Peyer's patch (tissue), 4 donors: Measurements from ENCODE around the gene MCTP2. TPM values are rescaled to one million over a fixed set of nuclear protein-coding genes. Genes with fewer than 3 reads are reported as not detected.

Experiments
- DNase-seq, 3 donors: peaks; one replicate each; pipeline ENCODE4 v3.0.0-alpha.2; 2017 to 2019
- H3K27ac ChIP-seq, 4 donors: fragments of 200-600 bp; sonication (generic); one replicate each; pipeline ENCODE4 v1.5.1; 2016 to 2019
- H3K27me3 ChIP-seq, 2 donors: fragments of 200-600 bp; sonication (generic); one replicate each; pipeline ENCODE4 v1.5.1; 2019
- H3K36me3 ChIP-seq, 3 donors: fragments of 200-600 bp; sonication (generic); one replicate each; pipeline ENCODE4 v1.5.1; 2016 to 2019
- H3K4me1 ChIP-seq, 4 donors: fragments of 200-600 bp; sonication (generic); one replicate each; pipeline ENCODE4 v1.5.1; 2016 to 2019
- H3K4me3 ChIP-seq, 4 donors: fragments of 200-600 bp; sonication (generic); 1 replicate in 3 of 4; 2 replicates in 1 of 4; pipeline ENCODE4 v1.5.1; 2016 to 2019; ENCODE audit warnings: mild to moderate bottlenecking in 1 of 4
- H3K9me3 ChIP-seq, 4 donors: fragments of 200-600 bp; sonication (generic); one replicate each; pipeline ENCODE4 v1.5.1; 2016 to 2019; ENCODE audit warnings: mild to moderate bottlenecking in 1 of 4
- POLR2A ChIP-seq, 2 donors: fragments of 450-650 bp; IDR thresholded peaks; one replicate each; pipeline ENCODE4 v1.5.1; 2017; ENCODE audit warnings: antibody characterized with exemption in 2 of 2, mild to moderate bottlenecking in 2 of 2, moderate library complexity in 2 of 2
- total RNA-seq, 4 donors: library from RNA; depleted of rRNA; stranded (reverse); fragments of >200 nt; gene quantifications; one replicate each; pipeline ENCODE4 v1.1.0, GENCODE V29; 2016
- TF ChIP-seq, protein P1 (sequence below), 6 experiments: fragments of 450-650 bp in 4 of 6; fragments of 200-600 bp in 2 of 6; sonication (generic) in 1 of 6; IDR thresholded peaks; one replicate each; pipeline ENCODE4 v1.5.1; 2017 to 2019; ENCODE audit warnings: antibody characterized with exemption in 6 of 6, mild to moderate bottlenecking in 3 of 6, moderate library complexity in 1 of 6

The MCTP2 gene
- total RNA-seq, 4 donors from 2014 or later: 40.8 to 241 (median 74.0) TPM

- Histone ChIP-seq H3K36me3 (no peaks in the 10 kb centered on the region), H3K4me1 (no peaks in the 10 kb centered on the region), H3K27ac (no peak overlapping the region), H3K27me3 (no peaks in the 10 kb centered on the region), H3K9me3 (no peaks in the 10 kb centered on the region), H3K4me3 (no peak overlapping the region)
- no peak for TF ChIP-seq POLR2A (IDR thresholded peaks at IDR 0.05)
- TF ChIP-seq, protein P1, sequence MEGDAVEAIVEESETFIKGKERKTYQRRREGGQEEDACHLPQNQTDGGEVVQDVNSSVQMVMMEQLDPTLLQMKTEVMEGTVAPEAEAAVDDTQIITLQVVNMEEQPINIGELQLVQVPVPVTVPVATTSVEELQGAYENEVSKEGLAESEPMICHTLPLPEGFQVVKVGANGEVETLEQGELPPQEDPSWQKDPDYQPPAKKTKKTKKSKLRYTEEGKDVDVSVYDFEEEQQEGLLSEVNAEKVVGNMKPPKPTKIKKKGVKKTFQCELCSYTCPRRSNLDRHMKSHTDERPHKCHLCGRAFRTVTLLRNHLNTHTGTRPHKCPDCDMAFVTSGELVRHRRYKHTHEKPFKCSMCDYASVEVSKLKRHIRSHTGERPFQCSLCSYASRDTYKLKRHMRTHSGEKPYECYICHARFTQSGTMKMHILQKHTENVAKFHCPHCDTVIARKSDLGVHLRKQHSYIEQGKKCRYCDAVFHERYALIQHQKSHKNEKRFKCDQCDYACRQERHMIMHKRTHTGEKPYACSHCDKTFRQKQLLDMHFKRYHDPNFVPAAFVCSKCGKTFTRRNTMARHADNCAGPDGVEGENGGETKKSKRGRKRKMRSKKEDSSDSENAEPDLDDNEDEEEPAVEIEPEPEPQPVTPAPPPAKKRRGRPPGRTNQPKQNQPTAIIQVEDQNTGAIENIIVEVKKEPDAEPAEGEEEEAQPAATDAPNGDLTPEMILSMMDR (IDR thresholded peaks at IDR 0.05): no peak
- no peak for DNase-seq
These were observed 32.7 kb upstream of the MCTP2 start for GRCh38 chr15:94198633-94199032.

- H3K36me3 ChIP-seq: no peaks in the 10 kb centered on the region
- DNase-seq: no peak
- no peaks in the 10 kb centered on the region for H3K4me1 ChIP-seq
- no peaks in the 10 kb centered on the region for H3K9me3 ChIP-seq
- no peak overlapping the region for H3K27ac ChIP-seq
- no peak for TF ChIP-seq POLR2A (IDR thresholded peaks at IDR 0.05)
- TF ChIP-seq, protein P1 (IDR thresholded peaks at IDR 0.05): no peak
- no peak overlapping the region for H3K4me3 ChIP-seq
- no peaks in the 10 kb centered on the region for H3K27me3 ChIP-seq
These were observed 31.6 kb upstream of the MCTP2 start for GRCh38 chr15:94199725-94200124.

DNA sequence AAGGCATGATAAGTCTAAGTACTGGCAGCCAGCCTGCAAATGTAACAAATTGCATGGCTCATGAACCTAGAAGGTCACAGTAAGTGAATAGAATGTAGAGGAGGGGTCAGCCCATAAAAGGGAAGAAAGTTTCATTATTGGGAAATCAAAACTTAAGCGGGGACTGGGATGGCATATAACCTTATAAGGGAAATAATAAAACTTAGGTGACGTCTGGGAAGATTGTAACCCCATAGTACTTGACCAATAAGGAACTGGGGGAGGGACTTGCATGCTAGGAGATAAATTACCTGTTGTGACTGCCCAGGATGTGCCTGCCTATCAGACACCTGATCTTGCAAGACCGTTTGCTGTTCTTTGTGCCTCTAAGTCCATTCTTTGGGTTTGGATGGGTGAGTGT lies 28.1 kb upstream of the MCTP2 start:
- Histone ChIP-seq H3K27ac (no peak overlapping the region), H3K9me3 (no peaks in the 10 kb centered on the region), H3K4me1 (no peaks in the 10 kb centered on the region), H3K27me3 (no peaks in the 10 kb centered on the region), H3K4me3 (no peak overlapping the region), H3K36me3 (no peaks in the 10 kb centered on the region)
- no peak for TF ChIP-seq POLR2A (IDR thresholded peaks at IDR 0.05)
- TF ChIP-seq, protein P1 (IDR thresholded peaks at IDR 0.05): no peak
- no peak for DNase-seq

GRCh38 chr15:94205366-94205765 lies 26.0 kb upstream of the MCTP2 start:
- DNase-seq: no peak
- no peaks in the 10 kb centered on the region for H3K4me1 ChIP-seq
- TF ChIP-seq POLR2A (IDR thresholded peaks at IDR 0.05): no peak
- TF ChIP-seq, protein P1 (IDR thresholded peaks at IDR 0.05): no peak
- H3K4me3 ChIP-seq: no peak overlapping the region
- no peak overlapping the region for H3K27ac ChIP-seq
- no peaks in the 10 kb centered on the region for H3K36me3 ChIP-seq
- no peaks in the 10 kb centered on the region for H3K9me3 ChIP-seq
- H3K27me3 ChIP-seq: no peaks in the 10 kb centered on the region

DNA sequence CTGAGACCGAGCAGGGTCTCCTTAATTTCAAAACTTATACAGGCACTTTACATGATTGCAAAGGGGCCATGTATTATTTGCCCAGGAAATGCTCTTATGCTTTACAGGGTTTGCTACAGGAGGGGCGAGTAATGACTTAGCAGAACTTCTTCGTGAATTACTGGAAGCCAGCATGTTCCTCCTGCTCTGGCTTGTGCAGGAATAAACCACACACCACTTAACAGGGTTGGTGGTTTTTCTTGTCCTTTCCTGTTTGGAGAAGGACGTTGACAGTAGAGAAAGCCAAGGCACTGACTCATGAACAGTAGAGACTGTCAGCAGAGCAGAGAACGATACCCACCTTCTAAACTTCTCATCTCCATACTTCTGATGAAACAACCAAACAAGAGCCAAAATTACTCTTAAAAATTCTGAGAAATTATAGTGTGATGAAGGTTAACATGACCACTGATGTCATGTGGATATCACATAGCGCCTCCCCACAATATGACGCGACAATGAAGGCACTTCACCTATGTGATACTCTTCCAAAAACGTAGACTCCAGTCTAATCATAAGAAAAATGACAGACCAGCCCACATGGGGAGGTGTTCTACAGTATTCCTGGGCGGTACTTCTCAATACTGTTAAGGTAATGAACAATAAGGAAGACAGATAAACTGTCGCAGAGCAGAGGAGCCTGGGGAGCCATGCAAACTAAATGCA lies 24.7 kb upstream of the MCTP2 start:
- H3K27ac ChIP-seq: peak overlapping the region in 1 of 4 donors; percentile 22
- DNase-seq: no peak
- no peak overlapping the region for H3K4me3 ChIP-seq

More for the DNA sequence above, 24.7 kb upstream of the MCTP2 start:
- H3K9me3 ChIP-seq: no peaks in the 10 kb centered on the region
- H3K36me3 ChIP-seq: no peaks in the 10 kb centered on the region
- TF ChIP-seq, protein P1 (IDR thresholded peaks at IDR 0.05): no peak
- TF ChIP-seq POLR2A (IDR thresholded peaks at IDR 0.05): no peak
- no peaks in the 10 kb centered on the region for H3K4me1 ChIP-seq
- H3K27me3 ChIP-seq: no peaks in the 10 kb centered on the region
